ENCODE results near the gene MRM2. TPM values are rescaled to one million over a fixed set of nuclear protein-coding genes. Genes with fewer than 3 reads are reported as not detected.

Gene MRM2
- polyA plus RNA-seq, 1 donor from 2014 or later: 21.4 TPM

- Histone ChIP-seq H3K4me3 (ENCODE audit: low read length) (no peak overlapping the region), H3K9me3 (ENCODE audit: low read length) (no peaks in the 10 kb centered on the region), H3K79me2 (replicated peaks; ENCODE audit: insufficient read depth, low read length) (no peaks in the 10 kb centered on the region), H3K27ac (ENCODE audit: low read length) (no peak overlapping the region), H2AFZ (ENCODE audit: low read depth, low read length) (no peak overlapping the region), H3K4me2 (ENCODE audit: low read length) (no peak overlapping the region), H3K9me2 (ENCODE audit: insufficient read depth, low read length) (no peaks in the 10 kb centered on the region), H4K20me1 (ENCODE audit: insufficient read depth) (no peaks in the 10 kb centered on the region), H3F3A (ENCODE audit: insufficient read depth, low read length, poor library complexity, severe bottlenecking) (no peaks in the 10 kb centered on the region), H3K9ac (ENCODE audit: low read length) (no peak overlapping the region), H3K27me3 (ENCODE audit: insufficient read depth, low read depth, low read length) (no peaks in the 10 kb centered on the region), H3K36me3 (ENCODE audit: insufficient read depth, low read length) (peaks cover 4% of the 10 kb centered on the region)
- TF ChIP-seq EZH2 (IDR thresholded peaks at IDR 0.05; ENCODE audit: borderline replicate concordance, insufficient read depth, low read length, poor library complexity, severe bottlenecking): no peak
- TF ChIP-seq SMC3 (conservative IDR thresholded peaks at IDR 0.05; ENCODE audit: poor library complexity): no peak
- no peak for TF ChIP-seq EP300 (conservative IDR thresholded peaks at IDR 0.05; ENCODE audit: poor library complexity, severe bottlenecking)
These were observed 43.8 kb downstream of the MRM2 start for GRCh38 chr7:2198206-2198605.

- no peak overlapping the region for H3K27ac ChIP-seq (ENCODE audit: low read length)
These were observed 44.4 kb downstream of the MRM2 start for GRCh38 chr7:2197436-2198155.

More at GRCh38 chr7:2197436-2198155, 44.4 kb downstream of the MRM2 start:
- Histone ChIP-seq H3K9ac (ENCODE audit: low read length) (no peak overlapping the region), H3K27me3 (ENCODE audit: insufficient read depth, low read depth, low read length) (no peaks in the 10 kb centered on the region), H3K79me2 (replicated peaks; ENCODE audit: insufficient read depth, low read length) (no peaks in the 10 kb centered on the region), H3K9me2 (ENCODE audit: insufficient read depth, low read length) (no peaks in the 10 kb centered on the region), H3F3A (ENCODE audit: insufficient read depth, low read length, poor library complexity, severe bottlenecking) (no peaks in the 10 kb centered on the region), H3K4me2 (ENCODE audit: low read length) (no peak overlapping the region), H3K9me3 (ENCODE audit: low read length) (no peaks in the 10 kb centered on the region), H2AFZ (ENCODE audit: low read depth, low read length) (no peak overlapping the region), H3K4me3 (ENCODE audit: low read length) (no peak overlapping the region), H3K36me3 (ENCODE audit: insufficient read depth, low read length) (peaks cover 4% of the 10 kb centered on the region), H4K20me1 (ENCODE audit: insufficient read depth) (no peaks in the 10 kb centered on the region)
- TF ChIP-seq EP300 (conservative IDR thresholded peaks at IDR 0.05; ENCODE audit: poor library complexity, severe bottlenecking) (no peak), POLR2AphosphoS5 (IDR thresholded peaks at IDR 0.05) (no peak), MXI1 (conservative IDR thresholded peaks at IDR 0.05; ENCODE audit: poor library complexity, severe bottlenecking) (no peak), TAF1 (IDR thresholded peaks at IDR 0.05; ENCODE audit: low read depth) (no peak), CTCF (IDR thresholded peaks at IDR 0.05; ENCODE audit: poor library complexity, severe bottlenecking) (no peak), RAD21 (conservative IDR thresholded peaks at IDR 0.05) (no peak), REST (IDR thresholded peaks at IDR 0.05; ENCODE audit: borderline replicate concordance) (no peak), EZH2 (IDR thresholded peaks at IDR 0.05; ENCODE audit: borderline replicate concordance, insufficient read depth, low read length, poor library complexity, severe bottlenecking) (no peak), SMC3 (conservative IDR thresholded peaks at IDR 0.05; ENCODE audit: poor library complexity) (no peak)
